Activated CD4-positive, alpha-beta memory T cell treated with anti-CD3 and anti-CD28 coated beads for 36 hours (primary cell): ENCODE results near the gene HIPK3. TPM values are rescaled to one million over a fixed set of nuclear protein-coding genes. Genes with fewer than 3 reads are reported as not detected.

Experiments used
- total RNA-seq, 2 experiments: library from RNA; stranded (reverse); gene quantifications; one replicate each; pipeline ENCODE4 v1.2.3, GENCODE V29; 2021

Gene HIPK3
- total RNA-seq, 2 experiments from 2014 or later, result 35.4 TPM

Other genes with a start within 250 kb of the HIPK3 start
- gene DEPDC7, start 241.5 kb upstream of the HIPK3 start, total RNA-seq, result under 1 TPM; 0.86 to 0.90 TPM
- gene TCP11L1, start 217.8 kb upstream of the HIPK3 start, total RNA-seq, result 10 to 100 TPM in 1 of 2 experiments, 1 to 10 TPM in 1; 10.0 to 11.4 TPM
- 10 to 100 TPM; 31.7 to 33.7 TPM for gene CSTF3, start 95.9 kb upstream of the HIPK3 start, total RNA-seq
- gene KIAA1549L, start 118.7 kb downstream of the HIPK3 start, total RNA-seq, result not detected